HEK293T (cell line): Measurements from ENCODE around the gene IFNL4.

Source experiments
- BHLHE40 ChIP-seq: fragments of 450-650 bp; IDR thresholded peaks from 2 replicates; pipeline ENCODE4 v1.6.1; 2016; ENCODE audit warnings: mild to moderate bottlenecking, moderate library complexity, borderline replicate concordance
- FOXA1 ChIP-seq: fragments of 450-650 bp; IDR thresholded peaks from 2 replicates; pipeline ENCODE4 v1.6.1; 2016; ENCODE audit warnings: mild to moderate bottlenecking
- FOXK2 ChIP-seq: fragments of 450-650 bp; IDR thresholded peaks from 2 replicates; pipeline ENCODE4 v1.6.1; 2016; ENCODE audit warnings: mild to moderate bottlenecking
- HDGF ChIP-seq: fragments of 450-650 bp; IDR thresholded peaks from 2 replicates; pipeline ENCODE4 v1.6.1; 2017; ENCODE audit warnings: antibody characterized with exemption, borderline replicate concordance
- NFRKB ChIP-seq: fragments of 450-650 bp; IDR thresholded peaks from 2 replicates; pipeline ENCODE4 v1.6.1; 2016; ENCODE audit warnings: mild to moderate bottlenecking, moderate library complexity
- PKNOX1 ChIP-seq: fragments of 450-650 bp; IDR thresholded peaks from 2 replicates; pipeline ENCODE4 v1.6.1; 2016
- SP1 ChIP-seq: fragments of 450-650 bp; IDR thresholded peaks from 2 replicates; pipeline ENCODE4 v1.6.1; 2017
- TARDBP ChIP-seq: fragments of 450-650 bp; IDR thresholded peaks from 2 replicates; pipeline ENCODE4 v1.6.1; 2016

- TF ChIP-seq PKNOX1, result no peak
- no peak for TF ChIP-seq HDGF
- TF ChIP-seq TARDBP, result no peak
- no peak for TF ChIP-seq SP1
- no peak for TF ChIP-seq NFRKB
- TF ChIP-seq BHLHE40, result no peak
- TF ChIP-seq FOXK2, result no peak
- no peak for TF ChIP-seq FOXA1
Observed at GRCh38 chr19:39208175-39208795, 40.4 kb downstream of the IFNL4 start.
